ENCODE measurements around the gene CAMTA1.

DNA sequence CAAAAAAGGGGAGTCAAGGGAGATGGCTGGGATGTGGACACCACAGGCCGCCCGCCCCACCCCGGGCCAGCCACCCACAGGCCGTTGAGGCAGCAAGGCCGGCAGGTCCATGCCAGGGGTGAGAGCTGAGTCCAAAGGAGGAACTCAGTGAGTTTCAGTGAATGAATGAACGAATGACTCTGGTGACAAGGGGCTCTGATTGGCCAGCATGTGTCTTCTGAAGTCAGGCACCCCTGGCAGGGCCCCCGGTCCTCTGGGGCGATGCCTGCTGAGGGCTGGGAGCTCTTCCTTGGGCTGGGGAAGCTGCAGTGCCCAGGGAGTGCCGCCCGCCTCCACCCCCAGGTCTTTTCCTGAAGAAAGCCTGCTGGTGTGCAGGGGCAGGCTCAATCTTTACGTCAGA, 749.8 kb downstream of the CAMTA1 start:
- TF ChIP-seq SUZ12 (IDR thresholded peaks at IDR 0.05) (no peak), SP1 (IDR thresholded peaks at IDR 0.05) (no peak), FOXM1 (IDR thresholded peaks at IDR 0.05; ENCODE audit: borderline replicate concordance) (no peak), ELF4 (IDR thresholded peaks at IDR 0.05) (no peak), BHLHE40 (IDR thresholded peaks at IDR 0.05; ENCODE audit: borderline replicate concordance) (no peak), CTBP1 (IDR thresholded peaks at IDR 0.05; ENCODE audit: borderline replicate concordance) (no peak), L3MBTL2 (conservative IDR thresholded peaks at IDR 0.05) (no peak), HDGF (IDR thresholded peaks at IDR 0.05; ENCODE audit: borderline replicate concordance) (no peak)
- TF ChIP-seq, protein P1, sequence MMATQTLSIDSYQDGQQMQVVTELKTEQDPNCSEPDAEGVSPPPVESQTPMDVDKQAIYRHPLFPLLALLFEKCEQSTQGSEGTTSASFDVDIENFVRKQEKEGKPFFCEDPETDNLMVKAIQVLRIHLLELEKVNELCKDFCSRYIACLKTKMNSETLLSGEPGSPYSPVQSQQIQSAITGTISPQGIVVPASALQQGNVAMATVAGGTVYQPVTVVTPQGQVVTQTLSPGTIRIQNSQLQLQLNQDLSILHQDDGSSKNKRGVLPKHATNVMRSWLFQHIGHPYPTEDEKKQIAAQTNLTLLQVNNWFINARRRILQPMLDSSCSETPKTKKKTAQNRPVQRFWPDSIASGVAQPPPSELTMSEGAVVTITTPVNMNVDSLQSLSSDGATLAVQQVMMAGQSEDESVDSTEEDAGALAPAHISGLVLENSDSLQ (IDR thresholded peaks at IDR 0.05): no peak
